ENCODE data around the gene DCLK3.

DCLK3 gene

GRCh38 chr3:36709826-36710365 is 54.5 kb downstream of the DCLK3 start:
- DNase-seq (ENCODE audit: insufficient read length, low spot score) (no peak), FAIRE-seq (no peak)

GRCh38 chr3:36709281-36709680 is 55.1 kb downstream of the DCLK3 start:
- no peak for FAIRE-seq
- no peak for DNase-seq (ENCODE audit: insufficient read length, low spot score)

DNA sequence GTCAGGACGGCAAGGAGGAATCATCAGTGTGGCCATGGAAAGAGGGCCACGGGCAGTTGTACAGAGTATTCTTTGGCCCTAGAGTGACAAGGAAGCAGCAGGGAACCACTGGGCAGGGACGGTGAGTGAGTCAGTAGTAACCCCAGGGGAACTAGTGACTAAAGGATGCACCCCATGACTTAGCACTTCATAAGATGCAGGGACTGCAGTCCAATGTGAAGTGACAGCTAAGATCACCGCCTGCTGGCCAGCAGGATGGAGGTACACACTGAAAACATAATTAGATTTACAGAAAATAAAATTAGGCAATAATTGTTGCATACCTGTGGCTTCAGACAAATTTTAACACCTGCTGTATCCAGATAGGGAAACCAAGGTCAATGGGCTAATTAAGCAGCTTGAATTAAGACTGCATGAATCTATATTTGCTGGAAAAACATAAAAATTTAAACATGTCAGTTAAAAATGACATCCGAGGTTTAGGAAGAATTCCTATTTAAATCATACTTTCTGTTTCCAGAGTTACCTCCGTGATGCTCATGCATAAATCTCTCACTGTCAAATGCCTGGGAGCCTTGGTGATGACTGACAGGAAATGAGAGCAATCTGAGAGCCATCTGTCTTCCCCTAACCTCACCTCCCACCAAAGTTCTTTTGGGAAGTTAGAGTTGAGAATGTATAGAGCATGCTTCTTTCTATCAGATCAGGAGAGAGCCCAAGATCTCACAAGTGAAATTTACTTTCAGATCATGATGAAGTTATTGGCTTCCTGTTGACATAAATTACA is 56.5 kb downstream of the DCLK3 start:
- peak; percentile 64 for DNase-seq (ENCODE audit: insufficient read length, low spot score)
- FAIRE-seq = no peak

- DNase-seq (ENCODE audit: insufficient read length, low spot score) = no peak
- FAIRE-seq = no peak
These were observed 59.3 kb downstream of the DCLK3 start for GRCh38 chr3:36705015-36705414.

DNA sequence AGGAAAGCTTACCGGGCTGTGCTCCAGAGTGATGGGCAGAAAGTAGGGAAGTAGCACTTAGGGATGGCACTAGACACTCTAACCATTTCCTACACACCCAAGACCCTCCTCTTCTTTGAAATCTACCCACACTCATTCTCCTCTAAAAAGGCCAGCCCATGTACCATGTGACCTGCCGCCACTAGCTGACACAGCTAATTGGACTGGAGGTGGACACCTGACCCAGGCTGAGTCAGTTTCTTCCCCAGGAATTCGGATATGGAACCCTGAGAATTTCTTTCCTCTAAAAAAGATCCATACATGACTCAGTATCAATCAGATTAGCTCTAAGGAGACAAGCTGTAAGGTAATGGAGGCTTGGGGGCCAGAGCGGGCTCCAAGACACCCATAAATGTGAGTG is 60.1 kb downstream of the DCLK3 start:
- FAIRE-seq (no peak), DNase-seq (ENCODE audit: insufficient read length, low spot score) (no peak)

DNA sequence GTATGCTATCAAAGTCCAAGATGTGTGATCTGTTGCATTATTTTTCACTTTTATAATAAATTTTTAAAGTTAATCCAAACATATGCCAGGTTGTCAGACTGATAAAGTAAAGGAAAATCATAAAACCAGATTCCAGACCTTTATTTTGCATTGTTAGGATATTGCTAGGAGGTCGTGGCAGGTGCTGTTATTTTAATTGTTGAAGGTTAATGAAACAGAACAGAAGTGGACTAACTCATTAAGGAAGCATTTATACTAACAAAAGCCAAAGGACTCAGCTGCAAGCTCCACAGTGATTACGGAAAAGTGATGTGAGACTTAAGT is 63.1 kb downstream of the DCLK3 start:
- no peak for DNase-seq (ENCODE audit: insufficient read length, low spot score)
- no peak for FAIRE-seq

- peak; percentile 60 for DNase-seq (ENCODE audit: insufficient read length, low spot score)
- no peak for FAIRE-seq
These were observed 63.7 kb downstream of the DCLK3 start for GRCh38 chr3:36700537-36701248.

- no peak for FAIRE-seq
- no peak for DNase-seq (ENCODE audit: insufficient read length, low spot score)
These were observed 66.0 kb downstream of the DCLK3 start for GRCh38 chr3:36698314-36698713.

- FAIRE-seq (no peak), DNase-seq (ENCODE audit: insufficient read length, low spot score) (no peak)
These were observed 66.9 kb downstream of the DCLK3 start for GRCh38 chr3:36697229-36698001.

DNA sequence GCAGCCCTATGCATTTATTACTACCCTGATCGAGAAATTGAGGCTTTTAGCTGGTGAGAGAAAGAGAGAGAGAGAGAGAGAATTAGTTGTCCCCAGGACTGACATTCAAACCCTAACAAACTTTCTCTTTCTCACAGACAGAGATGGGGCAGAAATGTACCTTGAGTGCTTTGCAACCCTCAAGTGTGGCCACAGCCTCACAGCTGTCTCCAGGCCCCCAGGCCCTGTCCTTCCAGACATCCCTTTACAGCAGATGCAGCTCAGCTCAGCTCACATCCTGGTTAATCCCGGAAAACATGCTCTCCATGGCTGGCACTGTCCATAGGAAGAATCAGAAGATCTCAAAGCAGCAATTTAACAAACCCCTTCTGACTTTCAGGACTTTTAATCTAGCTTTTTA is 67.6 kb downstream of the DCLK3 start:
- no peak for FAIRE-seq

GRCh38 chr3:36695769-36696137 is 68.6 kb downstream of the DCLK3 start:
- no peak for FAIRE-seq
- no peak for DNase-seq (ENCODE audit: insufficient read length, low spot score)

More for the DNA sequence above, 67.6 kb downstream of the DCLK3 start:
- no peak for DNase-seq (ENCODE audit: insufficient read length, low spot score)

GRCh38 chr3:36695113-36695768 is 69.1 kb downstream of the DCLK3 start:
- no peak for FAIRE-seq
- no peak for DNase-seq (ENCODE audit: insufficient read length, low spot score)

GRCh38 chr3:36693670-36694069 is 70.7 kb downstream of the DCLK3 start:
- FAIRE-seq = no peak

GRCh38 chr3:36689560-36689959 is 74.8 kb downstream of the DCLK3 start:
- FAIRE-seq = no peak
- no peak for DNase-seq (ENCODE audit: insufficient read length, low spot score)

More at GRCh38 chr3:36693670-36694069, 70.7 kb downstream of the DCLK3 start:
- no peak for DNase-seq (ENCODE audit: insufficient read length, low spot score)

GRCh38 chr3:36688815-36689214 is 75.5 kb downstream of the DCLK3 start:
- DNase-seq (ENCODE audit: insufficient read length, low spot score) = no peak
- FAIRE-seq = no peak

GRCh38 chr3:36686516-36686915 is 77.8 kb downstream of the DCLK3 start:
- FAIRE-seq = no peak
- DNase-seq (ENCODE audit: insufficient read length, low spot score) = no peak

DNA sequence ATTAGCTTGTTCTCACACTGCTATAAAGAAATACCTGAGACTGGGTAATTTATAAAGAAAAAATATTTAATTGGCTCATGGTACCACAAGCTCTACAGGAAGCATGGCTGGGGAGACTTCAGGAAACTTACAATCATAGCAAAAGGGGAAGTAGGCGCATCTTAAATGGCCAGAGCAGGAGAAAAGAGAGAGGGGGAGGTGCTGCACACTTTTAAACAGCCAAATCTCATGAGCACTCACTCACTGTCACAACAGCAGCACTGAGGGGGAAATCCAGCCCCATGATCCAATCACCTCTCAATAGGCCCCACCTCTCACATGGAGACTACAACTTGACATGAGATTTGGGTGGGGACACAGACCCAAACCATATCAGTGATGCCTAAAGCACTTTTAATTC is 82.5 kb downstream of the DCLK3 start:
- DNase-seq (ENCODE audit: insufficient read length, low spot score) = no peak
- FAIRE-seq = no peak

DNA sequence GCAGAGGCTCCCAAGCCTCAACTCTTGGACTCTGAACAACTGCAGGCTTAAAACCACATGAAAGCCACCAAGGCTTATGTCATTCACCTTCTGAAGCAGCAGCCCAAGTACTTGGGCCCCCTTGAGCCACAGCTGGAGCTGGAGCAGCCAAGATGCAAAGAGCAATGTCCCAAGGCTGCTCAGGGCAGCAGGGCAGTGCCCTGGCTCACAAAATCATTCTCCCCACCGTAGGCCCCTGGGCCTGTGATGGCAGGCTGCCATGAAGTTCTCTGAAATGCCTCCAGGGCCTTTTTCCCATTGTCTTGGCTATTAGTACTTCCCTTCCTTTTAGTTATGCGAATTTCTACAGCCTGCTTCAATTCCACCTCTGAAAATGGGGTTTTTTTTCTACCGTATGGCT is 83.4 kb downstream of the DCLK3 start:
- FAIRE-seq (no peak), DNase-seq (ENCODE audit: insufficient read length, low spot score) (no peak)

GRCh38 chr3:36679384-36680200 is 84.8 kb downstream of the DCLK3 start:
- no peak for DNase-seq (ENCODE audit: insufficient read length, low spot score)
- FAIRE-seq = no peak
